Activated T-helper 17 cell treated with anti-CD3 and anti-CD28 coated beads, Interleukin-2, amount 50 U/mL, for 72 hours (primary cell): ENCODE results near the gene ORMDL2. TPM values are rescaled to one million over a fixed set of nuclear protein-coding genes. Genes with fewer than 3 reads are reported as not detected.

ENCODE experiments used
- ATAC-seq: fragments of 150-1000 bp; cut with Tn5 transposase; replicated peaks from 2 replicates; pipeline ENCODE4 v1.10.0; 2021; ENCODE audit warnings: mild to moderate bottlenecking, moderate library complexity
- H3K27ac Mint-ChIP-seq: one replicate; pipeline ENCODE4 v1.8.0; 2022; ENCODE audit warnings: mixed read lengths
- H3K27me3 Mint-ChIP-seq: one replicate; pipeline ENCODE4 v1.8.0; 2022; ENCODE audit warnings: mixed read lengths
- H3K36me3 Mint-ChIP-seq: one replicate; pipeline ENCODE4 v1.8.0; 2022; ENCODE audit warnings: low read depth, mild to moderate bottlenecking, mixed read lengths
- H3K4me1 Mint-ChIP-seq: one replicate; pipeline ENCODE4 v1.8.0; 2022; ENCODE audit warnings: mixed read lengths
- H3K4me3 Mint-ChIP-seq: one replicate; pipeline ENCODE4 v1.8.0; 2022; ENCODE audit warnings: mild to moderate bottlenecking, mixed read lengths
- H3K9me3 Mint-ChIP-seq: one replicate; pipeline ENCODE4 v1.8.0; 2022; ENCODE audit warnings: mixed read lengths
- total RNA-seq, 2 donors: library from RNA; stranded (reverse); gene quantifications; one replicate each; pipeline ENCODE4 v1.2.3, GENCODE V29; 2022

Gene ORMDL2
- total RNA-seq, 2 donors from 2014 or later: 26.5 to 40.2 TPM

DNA sequence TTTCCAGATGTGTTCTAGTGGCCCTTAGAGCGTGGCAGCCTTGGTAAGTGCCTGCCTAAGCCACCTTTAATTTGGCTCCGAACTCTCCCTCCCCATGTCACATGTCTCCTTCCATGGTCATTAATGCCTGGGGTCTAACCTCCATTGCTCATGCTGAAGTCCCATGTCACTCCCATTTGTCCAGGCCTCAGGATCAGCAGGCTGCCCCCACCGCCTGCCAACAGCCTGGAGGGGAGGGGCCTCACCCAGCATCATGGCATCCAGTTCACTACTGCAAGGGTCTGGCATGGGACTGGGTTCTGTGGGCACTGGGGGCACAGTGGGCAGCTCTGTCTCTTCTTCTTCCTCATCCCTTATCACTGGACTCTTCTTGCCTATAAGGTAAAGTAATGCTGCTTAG, 20.5 kb downstream of the ORMDL2 start:
- no peak for ATAC-seq
- H3K4me3 Mint-ChIP-seq: no peak overlapping the region

DNA sequence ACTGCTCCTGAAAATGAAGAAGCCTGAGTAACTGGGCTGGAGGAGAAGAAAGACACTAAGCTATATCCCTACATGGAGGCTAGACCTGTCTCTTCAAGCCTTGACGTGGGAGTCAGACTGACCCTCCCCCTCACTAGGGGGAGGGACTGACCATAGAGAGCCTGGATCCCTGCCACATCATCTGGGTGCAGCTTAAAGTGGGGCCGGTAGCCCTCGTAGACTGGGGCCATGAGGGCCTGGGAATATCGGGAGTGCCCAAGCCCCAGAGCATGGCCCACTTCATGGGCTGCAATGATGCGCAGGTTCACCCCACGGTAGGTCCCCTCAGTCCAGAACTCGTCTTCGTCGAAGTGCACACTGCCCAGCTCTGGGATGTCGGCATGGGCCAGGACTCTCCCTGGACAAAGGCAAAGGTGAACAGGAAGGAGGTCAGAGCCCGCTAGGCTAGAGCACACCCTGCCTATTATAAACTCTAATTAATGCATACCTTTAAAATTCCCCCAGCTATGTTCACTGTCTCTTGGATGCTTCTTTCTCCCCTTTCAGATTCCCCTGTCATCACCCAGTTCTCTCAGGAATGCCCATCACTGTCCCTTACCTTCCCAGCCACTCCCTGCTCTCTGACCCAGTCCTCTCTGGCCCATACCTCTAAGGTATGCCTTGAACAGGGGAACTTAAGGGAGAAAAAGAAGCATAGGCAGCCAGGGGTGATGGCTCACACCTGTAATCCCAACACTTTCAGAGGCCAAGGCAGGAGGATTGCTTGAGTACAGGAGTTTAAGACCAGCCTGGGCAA, 21.7 kb downstream of the ORMDL2 start:
- Mint-ChIP-seq H3K36me3 (no peaks in the 10 kb centered on the region), H3K4me1 (no peaks in the 10 kb centered on the region), H3K27me3 (no peaks in the 10 kb centered on the region), H3K27ac (no peak overlapping the region), H3K4me3 (no peak overlapping the region), H3K9me3 (no peaks in the 10 kb centered on the region)
- ATAC-seq: no peak

More for the DNA sequence above, 20.5 kb downstream of the ORMDL2 start:
- no peak overlapping the region for H3K27ac Mint-ChIP-seq
- H3K9me3 Mint-ChIP-seq: no peaks in the 10 kb centered on the region
- H3K4me1 Mint-ChIP-seq: no peaks in the 10 kb centered on the region
- H3K36me3 Mint-ChIP-seq: no peaks in the 10 kb centered on the region
- no peaks in the 10 kb centered on the region for H3K27me3 Mint-ChIP-seq

DNA sequence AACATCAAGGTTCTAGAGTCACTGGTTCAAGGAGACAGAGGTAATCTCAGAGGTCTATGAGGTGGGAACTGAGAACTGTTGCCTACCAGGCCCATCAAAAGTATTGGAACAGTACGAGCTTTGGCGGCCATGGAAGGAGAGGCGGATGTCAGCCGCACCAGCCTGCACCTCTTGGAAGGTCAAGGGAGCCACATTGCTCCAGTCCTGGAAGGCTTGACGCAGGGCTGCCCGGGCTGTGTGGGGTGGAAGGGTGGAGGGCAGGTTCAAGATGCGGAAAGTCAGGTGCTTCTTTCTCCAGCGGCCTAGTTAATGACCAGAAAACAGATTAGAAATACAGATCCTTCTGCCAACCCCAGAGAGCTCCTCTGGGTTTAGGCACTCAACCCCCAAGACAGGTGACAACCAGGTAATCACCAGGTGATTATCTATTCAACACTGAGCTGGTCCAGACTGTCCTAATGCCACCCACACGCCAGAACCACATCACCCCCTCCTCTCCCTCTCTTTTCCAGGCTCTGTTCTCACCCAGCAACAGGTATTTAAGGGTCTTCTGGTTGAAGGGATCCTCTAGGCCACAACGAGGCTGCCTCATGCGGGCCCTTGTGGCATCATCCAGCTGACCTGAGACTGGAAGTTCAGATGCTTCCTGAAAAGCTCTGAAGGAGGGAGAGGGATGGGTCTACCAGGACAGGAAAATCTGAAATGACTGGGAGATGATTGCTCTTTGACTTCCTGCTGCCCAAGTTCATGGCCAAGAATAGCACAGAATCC, 22.9 kb downstream of the ORMDL2 start:
- Mint-ChIP-seq H3K4me1 (no peaks in the 10 kb centered on the region), H3K27me3 (no peaks in the 10 kb centered on the region), H3K4me3 (no peak overlapping the region), H3K36me3 (no peaks in the 10 kb centered on the region), H3K9me3 (no peaks in the 10 kb centered on the region), H3K27ac (peak overlapping the region; percentile 51)
- no peak for ATAC-seq

GRCh38 chr12:55842681-55843429, 25.0 kb downstream of the ORMDL2 start, which contains the start of gene MMP19:
MMP19 (minus strand) TSS chr12:55842936; CDS start chr12:55842830, 106 bp downstream.
- no peak within 1 kb of the TSS for H3K4me3 Mint-ChIP-seq
- no peaks in the 10 kb centered on the region for H3K9me3 Mint-ChIP-seq
- peaks cover 8% of the 10 kb centered on the region for H3K4me1 Mint-ChIP-seq
- H3K27me3 Mint-ChIP-seq: no peaks in the 10 kb centered on the region
- no peaks in the 10 kb centered on the region for H3K36me3 Mint-ChIP-seq
- ATAC-seq: no peak
- H3K27ac Mint-ChIP-seq: peak within 1 kb of the TSS; percentile 66

GRCh38 chr12:55843431-55843830, 25.6 kb downstream of the ORMDL2 start:
- Mint-ChIP-seq H3K27me3 (no peaks in the 10 kb centered on the region), H3K4me1 (peaks cover 9% of the 10 kb centered on the region), H3K27ac (no peak overlapping the region), H3K4me3 (no peak overlapping the region), H3K36me3 (no peaks in the 10 kb centered on the region), H3K9me3 (no peaks in the 10 kb centered on the region)
- ATAC-seq: no peak

DNA sequence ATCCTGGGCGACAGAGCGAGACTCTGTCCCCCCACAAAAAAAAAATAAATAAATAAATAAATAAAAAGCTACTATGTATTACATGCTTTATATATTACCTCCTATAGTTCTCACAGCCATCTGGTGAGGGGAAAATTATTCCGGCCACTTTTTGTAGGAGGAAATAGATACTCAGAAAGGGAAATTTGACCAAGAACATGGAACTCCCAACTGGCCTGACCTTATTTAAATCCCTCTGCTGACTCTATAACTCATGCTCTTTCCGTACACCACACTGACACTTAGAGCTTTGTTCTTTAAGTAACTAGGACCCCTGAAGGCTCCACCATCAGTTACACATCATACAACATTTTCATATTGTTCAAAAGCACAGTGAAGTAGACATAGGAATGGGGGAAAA, 27.1 kb downstream of the ORMDL2 start:
- no peak overlapping the region for H3K27ac Mint-ChIP-seq
- no peaks in the 10 kb centered on the region for H3K9me3 Mint-ChIP-seq
- ATAC-seq: no peak
- no peak overlapping the region for H3K4me3 Mint-ChIP-seq
- peaks cover 6% of the 10 kb centered on the region for H3K27me3 Mint-ChIP-seq
- no peaks in the 10 kb centered on the region for H3K36me3 Mint-ChIP-seq
- peaks cover 9% of the 10 kb centered on the region for H3K4me1 Mint-ChIP-seq

GRCh38 chr12:55845361-55845760, 27.5 kb downstream of the ORMDL2 start:
- Mint-ChIP-seq H3K4me1 (peaks cover 9% of the 10 kb centered on the region), H3K27ac (peak overlapping the region; percentile 75), H3K36me3 (no peaks in the 10 kb centered on the region), H3K4me3 (no peak overlapping the region), H3K9me3 (no peaks in the 10 kb centered on the region), H3K27me3 (peaks cover 6% of the 10 kb centered on the region)
- ATAC-seq: no peak

DNA sequence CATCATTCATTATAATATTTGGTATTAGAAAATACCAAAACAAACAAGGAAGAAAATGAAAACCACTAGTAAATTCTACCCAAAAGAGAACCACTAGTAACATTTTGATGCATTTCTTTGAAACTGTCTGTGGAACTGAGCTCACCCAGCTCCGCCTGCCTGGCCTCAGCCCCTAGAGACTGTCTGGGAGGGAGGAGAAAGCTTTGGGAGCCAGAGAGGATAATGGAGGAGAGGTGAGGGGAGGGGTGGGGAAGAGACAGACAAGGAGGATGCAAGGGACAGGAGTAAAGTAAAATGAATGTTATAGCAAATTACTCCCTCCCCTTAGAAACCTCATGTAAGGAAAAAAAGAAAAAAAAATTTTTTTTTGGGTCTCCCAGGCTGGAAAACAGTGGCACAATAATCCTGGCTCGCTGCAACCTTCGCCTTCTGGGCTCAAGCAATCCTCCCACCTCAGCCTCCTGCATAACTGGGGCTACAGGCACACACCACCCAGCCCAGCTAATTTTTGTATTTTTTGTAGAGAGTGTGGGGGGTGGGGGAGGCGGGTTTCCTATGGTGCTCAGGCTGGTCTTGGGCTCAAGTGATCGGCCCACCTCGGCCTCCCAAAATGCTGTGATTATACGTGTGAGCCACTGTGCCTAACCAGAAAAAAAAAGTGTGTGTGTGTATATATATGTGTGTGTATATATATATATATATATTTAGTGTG, 28.1 kb downstream of the ORMDL2 start:
- Mint-ChIP-seq H3K27ac (peak overlapping the region; percentile 75), H3K27me3 (peaks cover 6% of the 10 kb centered on the region), H3K9me3 (no peaks in the 10 kb centered on the region), H3K36me3 (no peaks in the 10 kb centered on the region), H3K4me3 (no peak overlapping the region), H3K4me1 (peaks cover 9% of the 10 kb centered on the region)
- no peak for ATAC-seq

DNA sequence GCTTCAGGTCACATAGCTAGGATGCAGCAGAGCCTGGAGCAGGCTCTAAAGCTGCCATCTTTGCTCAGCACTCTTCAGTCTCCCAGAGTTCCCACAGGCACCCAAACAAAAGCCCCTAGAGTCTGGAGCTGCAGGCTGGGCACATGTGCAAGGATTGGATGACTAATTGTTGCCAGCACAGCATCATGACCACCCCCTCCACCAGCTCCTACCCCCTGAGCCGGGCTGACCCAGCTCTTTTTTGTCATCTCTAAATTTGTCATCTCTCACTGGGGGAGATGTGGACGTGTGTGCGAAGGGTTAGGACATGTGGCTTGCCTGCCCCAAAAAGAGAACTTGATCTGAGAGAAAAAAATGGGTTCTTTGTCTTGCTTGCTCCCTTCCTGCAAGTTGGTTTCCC, 29.2 kb downstream of the ORMDL2 start:
- Mint-ChIP-seq H3K9me3 (no peaks in the 10 kb centered on the region), H3K4me3 (peak overlapping the region; percentile 73), H3K36me3 (no peaks in the 10 kb centered on the region), H3K27me3 (peaks cover 6% of the 10 kb centered on the region), H3K27ac (peak overlapping the region; percentile 99), H3K4me1 (peaks cover 9% of the 10 kb centered on the region)
- peak; percentile 82 for ATAC-seq

- H3K27ac Mint-ChIP-seq: peak overlapping the region; percentile 99
- H3K4me1 Mint-ChIP-seq: peaks cover 9% of the 10 kb centered on the region
- peaks cover 14% of the 10 kb centered on the region for H3K27me3 Mint-ChIP-seq
- ATAC-seq: peak; percentile 86
- no peaks in the 10 kb centered on the region for H3K9me3 Mint-ChIP-seq
- H3K36me3 Mint-ChIP-seq: no peaks in the 10 kb centered on the region
- H3K4me3 Mint-ChIP-seq: peak overlapping the region; percentile 73
Measured at GRCh38 chr12:55847603-55848291, 29.9 kb downstream of the ORMDL2 start.

GRCh38 chr12:55849616-55850343, 31.9 kb downstream of the ORMDL2 start:
- Mint-ChIP-seq H3K9me3 (no peaks in the 10 kb centered on the region), H3K27me3 (peaks cover 14% of the 10 kb centered on the region), H3K36me3 (no peaks in the 10 kb centered on the region), H3K27ac (no peak overlapping the region), H3K4me3 (no peak overlapping the region), H3K4me1 (peaks cover 9% of the 10 kb centered on the region)
- ATAC-seq: no peak

- no peak for ATAC-seq
- Mint-ChIP-seq H3K4me1 (peaks cover 9% of the 10 kb centered on the region), H3K36me3 (no peaks in the 10 kb centered on the region), H3K4me3 (no peak overlapping the region), H3K27me3 (peaks cover 14% of the 10 kb centered on the region), H3K27ac (no peak overlapping the region), H3K9me3 (no peaks in the 10 kb centered on the region)
Measured at GRCh38 chr12:55850401-55850800, 32.6 kb downstream of the ORMDL2 start.

- peaks cover 9% of the 10 kb centered on the region for H3K4me1 Mint-ChIP-seq
- no peak overlapping the region for H3K27ac Mint-ChIP-seq
- peaks cover 14% of the 10 kb centered on the region for H3K27me3 Mint-ChIP-seq
- H3K36me3 Mint-ChIP-seq: no peaks in the 10 kb centered on the region
- no peaks in the 10 kb centered on the region for H3K9me3 Mint-ChIP-seq
- ATAC-seq: no peak
- H3K4me3 Mint-ChIP-seq: no peak overlapping the region
Measured at GRCh38 chr12:55850893-55851292, 33.1 kb downstream of the ORMDL2 start.
